Upper lobe of right lung (tissue), 1 donor: ENCODE results near the gene QARS1. TPM values are rescaled to one million over a fixed set of nuclear protein-coding genes. Genes with fewer than 3 reads are reported as not detected.

Experiments
- ATAC-seq: fragments of 200-7000 bp; cut with Tn5 transposase; one replicate; pipeline ENCODE4 v1.9.1; 2020; ENCODE audit warnings: mild to moderate bottlenecking, moderate library complexity
- DNase-seq: peaks from one replicate; pipeline ENCODE4 v3.0.0-alpha.2; 2020
- H3K27ac ChIP-seq: fragments of 200-600 bp; one replicate; pipeline ENCODE4 v1.8.0; 2022
- H3K27me3 ChIP-seq: fragments of 200-600 bp; one replicate; pipeline ENCODE4 v1.8.0; 2022; ENCODE audit warnings: mild to moderate bottlenecking
- H3K36me3 ChIP-seq: fragments of 200-600 bp; one replicate; pipeline ENCODE4 v1.8.0; 2022
- H3K4me1 ChIP-seq: fragments of 200-600 bp; one replicate; pipeline ENCODE4 v1.8.0; 2022
- H3K4me3 ChIP-seq: fragments of 200-600 bp; one replicate; pipeline ENCODE4 v1.8.0; 2022; ENCODE audit warnings: mild to moderate bottlenecking
- H3K9me3 ChIP-seq: fragments of 200-600 bp; one replicate; pipeline ENCODE4 v1.8.0; 2022
- intact Hi-C: fragments of 100-400 bp; cut with DNase I; formaldehyde crosslinking; loops from one replicate; pipeline ENCODE4 v1.11.0; 2022
- total RNA-seq: library from RNA; stranded (reverse); fragmentation: NEBNext Ultra II Directional; extraction: Animal tissue kit (Norgen Biotek cat#: 25700); gene quantifications from one replicate; pipeline ENCODE4 v1.2.1, GENCODE V29; 2021
- TF ChIP-seq, protein P1 (sequence below): fragments of 200-600 bp; IDR thresholded peaks from one replicate; pipeline ENCODE4 v1.8.0; 2022; ENCODE audit warnings: antibody characterized with exemption
- donor health status: DM: no; HTN: yes; CAD: no; lungs with severe emphysema.

The QARS1 gene
- total RNA-seq, 1 donor from 2014 or later, result 172 TPM

- Histone ChIP-seq H3K36me3 (peaks cover 66% of the 10 kb centered on the region), H3K27ac (no peak overlapping the region), H3K27me3 (no peaks in the 10 kb centered on the region), H3K9me3 (no peaks in the 10 kb centered on the region), H3K4me3 (no peak overlapping the region), H3K4me1 (peaks cover 17% of the 10 kb centered on the region)
- intact Hi-C loops, result no loop called here
- TF ChIP-seq, protein P1, sequence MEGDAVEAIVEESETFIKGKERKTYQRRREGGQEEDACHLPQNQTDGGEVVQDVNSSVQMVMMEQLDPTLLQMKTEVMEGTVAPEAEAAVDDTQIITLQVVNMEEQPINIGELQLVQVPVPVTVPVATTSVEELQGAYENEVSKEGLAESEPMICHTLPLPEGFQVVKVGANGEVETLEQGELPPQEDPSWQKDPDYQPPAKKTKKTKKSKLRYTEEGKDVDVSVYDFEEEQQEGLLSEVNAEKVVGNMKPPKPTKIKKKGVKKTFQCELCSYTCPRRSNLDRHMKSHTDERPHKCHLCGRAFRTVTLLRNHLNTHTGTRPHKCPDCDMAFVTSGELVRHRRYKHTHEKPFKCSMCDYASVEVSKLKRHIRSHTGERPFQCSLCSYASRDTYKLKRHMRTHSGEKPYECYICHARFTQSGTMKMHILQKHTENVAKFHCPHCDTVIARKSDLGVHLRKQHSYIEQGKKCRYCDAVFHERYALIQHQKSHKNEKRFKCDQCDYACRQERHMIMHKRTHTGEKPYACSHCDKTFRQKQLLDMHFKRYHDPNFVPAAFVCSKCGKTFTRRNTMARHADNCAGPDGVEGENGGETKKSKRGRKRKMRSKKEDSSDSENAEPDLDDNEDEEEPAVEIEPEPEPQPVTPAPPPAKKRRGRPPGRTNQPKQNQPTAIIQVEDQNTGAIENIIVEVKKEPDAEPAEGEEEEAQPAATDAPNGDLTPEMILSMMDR, result no peak
- DNase-seq (no peak), ATAC-seq (no peak)
Measured at GRCh38 chr3:49122886-49123545, 18.5 kb upstream of the QARS1 start.

DNA sequence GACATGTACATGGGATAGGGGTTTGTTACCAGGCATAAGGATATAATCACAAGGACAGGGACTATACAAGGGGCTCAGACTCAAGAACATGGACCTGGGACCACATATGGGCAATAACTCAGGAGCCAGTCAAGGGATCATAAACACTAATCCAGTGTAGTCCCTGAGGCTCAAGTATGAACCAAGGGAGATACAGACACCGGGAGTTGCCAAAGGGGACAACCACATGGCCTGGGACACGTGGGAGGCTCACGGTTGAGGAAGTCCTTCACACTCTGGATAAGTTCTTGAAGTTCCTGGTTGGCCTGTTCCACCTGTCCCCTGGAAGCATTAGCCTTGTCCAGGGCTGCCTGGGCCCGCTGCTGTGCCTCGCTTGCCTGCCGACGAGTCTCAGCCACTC lies 17.9 kb upstream of the QARS1 start:
- Histone ChIP-seq H3K9me3 (no peaks in the 10 kb centered on the region), H3K36me3 (peaks cover 66% of the 10 kb centered on the region), H3K4me1 (peaks cover 17% of the 10 kb centered on the region), H3K27ac (no peak overlapping the region), H3K27me3 (no peaks in the 10 kb centered on the region), H3K4me3 (no peak overlapping the region)
- intact Hi-C loops, result no loop called here
- ATAC-seq (no peak), DNase-seq (no peak)
- TF ChIP-seq, protein P1, result no peak

- ATAC-seq (no peak), DNase-seq (no peak)
- Histone ChIP-seq H3K36me3 (peaks cover 70% of the 10 kb centered on the region), H3K9me3 (no peaks in the 10 kb centered on the region), H3K4me1 (peaks cover 17% of the 10 kb centered on the region), H3K27me3 (no peaks in the 10 kb centered on the region), H3K4me3 (no peak overlapping the region), H3K27ac (no peak overlapping the region)
- TF ChIP-seq, protein P1, result no peak
- intact Hi-C loops, result no loop called here
Measured at GRCh38 chr3:49122022-49122421, 17.5 kb upstream of the QARS1 start.

- TF ChIP-seq, protein P1, result no peak
- no peak for ATAC-seq
Measured at GRCh38 chr3:49121132-49121736, 16.7 kb upstream of the QARS1 start.

GRCh38 chr3:49120438-49121131 lies 16.0 kb upstream of the QARS1 start, which contains the start of gene USP19:
Gene USP19, minus strand, starts transcription at chr3:49120823. Its CDS starts 1,678 bp downstream, at chr3:49119145.
- Histone ChIP-seq H3K9me3 (no peaks in the 10 kb centered on the region), H3K36me3 (peaks cover 74% of the 10 kb centered on the region), H3K27ac (peak within 1 kb of the TSS; percentile 87), H3K27me3 (no peaks in the 10 kb centered on the region), H3K4me1 (peaks cover 17% of the 10 kb centered on the region), H3K4me3 (peak within 1 kb of the TSS; percentile 75)
- intact Hi-C loops, result no loop called here
- peak; percentile 93 for ATAC-seq
- peak; percentile 98 for DNase-seq
- TF ChIP-seq, protein P1, result no peak

More at GRCh38 chr3:49121132-49121736, 16.7 kb upstream of the QARS1 start:
- H3K27me3 ChIP-seq, result no peaks in the 10 kb centered on the region
- peak overlapping the region; percentile 75 for H3K4me3 ChIP-seq
- peak overlapping the region; percentile 87 for H3K27ac ChIP-seq
- H3K4me1 ChIP-seq, result peaks cover 17% of the 10 kb centered on the region
- DNase-seq, result no peak
- H3K36me3 ChIP-seq, result peaks cover 73% of the 10 kb centered on the region
- H3K9me3 ChIP-seq, result no peaks in the 10 kb centered on the region
- intact Hi-C loops, result no loop called here
